ENCODE measurements around the gene TEKT1. TPM values are rescaled to one million over a fixed set of nuclear protein-coding genes. Genes with fewer than 3 reads are reported as not detected.
A peak's percentile ranks its signal among the peaks of the same experiment; 100 is the strongest.
"Not testable (repeated sequence)": the region's sequence is repeated elsewhere in the genome, so short reads cannot be mapped to it uniquely, and the experiment has no call there.

Gene TEKT1
- total RNA-seq, 1 donor from 2014 or later = not detected

DNA sequence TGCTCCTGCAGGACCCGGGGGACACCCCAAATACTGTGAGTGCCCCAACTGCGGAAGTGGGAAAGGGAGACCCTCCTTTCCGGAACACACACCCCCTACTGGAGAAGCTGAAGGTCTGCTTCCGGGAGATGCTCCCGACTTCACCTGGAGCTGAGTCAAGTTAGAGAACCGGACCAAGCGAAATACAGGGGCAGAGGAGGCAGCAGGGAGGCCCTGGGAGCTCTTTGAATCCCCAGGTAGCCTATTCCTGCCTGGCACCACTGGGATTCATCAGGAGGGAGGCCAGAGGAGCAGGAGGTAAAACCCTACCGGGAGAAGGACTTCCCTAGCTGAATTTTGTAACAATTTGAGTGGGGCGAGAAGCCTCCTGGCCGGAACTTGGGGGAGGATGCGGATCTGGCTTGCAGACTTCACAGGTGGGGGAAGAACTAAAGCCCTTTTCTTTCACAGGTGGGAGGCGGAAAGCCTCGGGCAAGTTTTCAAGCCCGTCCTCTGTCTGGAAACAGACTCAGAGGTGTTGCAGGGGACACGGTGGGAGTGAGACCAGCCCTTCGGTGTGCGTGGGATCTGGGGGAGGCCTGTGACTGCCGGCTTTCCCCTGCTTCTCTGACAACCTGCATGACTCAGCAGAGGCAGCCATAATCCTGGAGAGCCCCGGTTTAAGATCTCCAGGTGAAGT is 22.4 kb upstream of the TEKT1 start:
- H3K36me3 ChIP-seq = no peaks in the 10 kb centered on the region
- DNase-seq = no peak
- intact Hi-C loops (cut with DNase I) = no loop called here
- H3K9me3 ChIP-seq = no peaks in the 10 kb centered on the region
- H3K27ac ChIP-seq = no peak overlapping the region
- TF ChIP-seq, protein P1, sequence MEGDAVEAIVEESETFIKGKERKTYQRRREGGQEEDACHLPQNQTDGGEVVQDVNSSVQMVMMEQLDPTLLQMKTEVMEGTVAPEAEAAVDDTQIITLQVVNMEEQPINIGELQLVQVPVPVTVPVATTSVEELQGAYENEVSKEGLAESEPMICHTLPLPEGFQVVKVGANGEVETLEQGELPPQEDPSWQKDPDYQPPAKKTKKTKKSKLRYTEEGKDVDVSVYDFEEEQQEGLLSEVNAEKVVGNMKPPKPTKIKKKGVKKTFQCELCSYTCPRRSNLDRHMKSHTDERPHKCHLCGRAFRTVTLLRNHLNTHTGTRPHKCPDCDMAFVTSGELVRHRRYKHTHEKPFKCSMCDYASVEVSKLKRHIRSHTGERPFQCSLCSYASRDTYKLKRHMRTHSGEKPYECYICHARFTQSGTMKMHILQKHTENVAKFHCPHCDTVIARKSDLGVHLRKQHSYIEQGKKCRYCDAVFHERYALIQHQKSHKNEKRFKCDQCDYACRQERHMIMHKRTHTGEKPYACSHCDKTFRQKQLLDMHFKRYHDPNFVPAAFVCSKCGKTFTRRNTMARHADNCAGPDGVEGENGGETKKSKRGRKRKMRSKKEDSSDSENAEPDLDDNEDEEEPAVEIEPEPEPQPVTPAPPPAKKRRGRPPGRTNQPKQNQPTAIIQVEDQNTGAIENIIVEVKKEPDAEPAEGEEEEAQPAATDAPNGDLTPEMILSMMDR (IDR thresholded peaks at IDR 0.05) = peak; percentile 19
- ATAC-seq = peak; percentile 61
- no peaks in the 10 kb centered on the region for H3K27me3 ChIP-seq
- peak overlapping the region; percentile 17 for H3K4me3 ChIP-seq
- H3K4me1 ChIP-seq = no peaks in the 10 kb centered on the region

DNA sequence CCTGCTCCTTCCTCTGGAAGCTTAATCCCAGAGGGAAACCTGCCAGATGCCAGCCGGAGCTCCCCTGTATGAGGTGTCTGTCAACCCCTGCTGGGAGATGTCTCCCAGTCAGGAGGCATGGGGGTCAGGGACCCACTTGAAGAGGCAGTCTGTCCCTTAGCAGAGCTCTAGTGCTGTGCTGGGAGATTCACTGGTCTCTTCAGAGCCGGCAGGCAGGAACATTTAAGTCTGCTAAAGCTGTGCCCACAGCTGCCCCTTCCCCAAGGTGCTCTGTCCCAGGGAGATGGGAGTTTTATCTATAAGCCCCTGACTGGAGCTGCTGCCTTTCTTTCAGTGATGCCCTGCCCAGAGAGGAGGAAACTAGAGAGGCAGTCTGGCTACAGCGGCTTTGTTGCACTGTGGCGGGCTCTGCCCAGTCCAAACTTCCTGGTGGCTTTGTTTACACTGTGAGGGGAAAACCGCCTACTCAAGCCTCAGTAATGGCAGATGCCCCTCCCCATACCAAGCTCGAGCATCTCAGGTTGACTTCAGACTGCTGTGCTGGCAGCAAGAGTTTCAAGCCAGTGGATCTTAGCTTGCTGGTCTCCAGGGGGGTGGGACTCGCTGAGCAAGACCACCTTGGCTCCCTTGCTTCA is 17.1 kb upstream of the TEKT1 start:
- H3K9me3 ChIP-seq; H3K4me1 ChIP-seq; H3K4me3 ChIP-seq; H3K27ac ChIP-seq; H3K36me3 ChIP-seq; DNase-seq; H3K27me3 ChIP-seq; intact Hi-C loops (cut with DNase I); ATAC-seq: not testable (repeated sequence)

DNA sequence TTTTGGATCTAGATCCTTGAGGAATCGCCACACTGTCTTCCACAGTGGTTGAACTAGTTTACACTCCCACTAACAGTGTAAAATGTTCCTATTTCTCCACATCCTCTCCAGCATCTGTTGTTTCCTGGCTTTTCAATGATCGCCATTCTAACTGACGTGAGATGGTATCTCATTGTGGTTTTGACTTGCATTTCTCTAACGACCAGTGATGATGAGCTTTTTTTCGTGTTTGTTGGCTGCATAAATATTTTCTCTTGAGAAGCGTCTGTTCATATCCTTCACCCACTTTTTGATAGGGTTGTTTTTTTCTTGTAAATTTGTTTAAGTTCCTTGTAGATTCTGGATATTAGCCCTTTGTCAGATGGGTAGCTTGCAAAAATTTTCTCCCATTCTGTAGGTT is 14.6 kb upstream of the TEKT1 start:
- ATAC-seq; intact Hi-C loops (cut with DNase I); H3K9me3 ChIP-seq; H3K27ac ChIP-seq; H3K4me3 ChIP-seq; DNase-seq; H3K36me3 ChIP-seq; H3K4me1 ChIP-seq: not testable (repeated sequence)
- peaks cover 12% of the 10 kb centered on the region for H3K27me3 ChIP-seq

DNA sequence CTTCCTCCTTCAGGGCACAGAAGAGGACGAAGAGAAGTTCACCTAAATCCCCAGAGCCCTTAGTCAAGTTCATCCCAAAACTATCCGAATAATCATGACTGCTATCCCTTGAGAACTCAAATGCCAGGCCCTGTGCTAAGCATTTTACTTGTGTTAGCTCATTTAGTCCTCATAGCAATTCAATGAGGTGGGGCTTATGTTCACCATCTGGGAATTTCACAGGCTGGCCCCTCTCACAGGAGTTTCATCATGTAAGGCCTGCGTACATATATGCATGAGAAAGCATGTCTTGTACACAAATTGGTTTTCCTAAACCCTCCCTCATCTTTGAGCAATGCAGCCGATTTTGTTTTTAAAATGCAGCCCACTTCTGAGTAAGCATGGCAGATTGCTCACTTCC is 12.9 kb upstream of the TEKT1 start:
- H3K36me3 ChIP-seq; H3K9me3 ChIP-seq; DNase-seq; H3K4me3 ChIP-seq; H3K27ac ChIP-seq; intact Hi-C loops (cut with DNase I); ATAC-seq; H3K4me1 ChIP-seq: not testable (repeated sequence)
- H3K27me3 ChIP-seq = peaks cover 28% of the 10 kb centered on the region

DNA sequence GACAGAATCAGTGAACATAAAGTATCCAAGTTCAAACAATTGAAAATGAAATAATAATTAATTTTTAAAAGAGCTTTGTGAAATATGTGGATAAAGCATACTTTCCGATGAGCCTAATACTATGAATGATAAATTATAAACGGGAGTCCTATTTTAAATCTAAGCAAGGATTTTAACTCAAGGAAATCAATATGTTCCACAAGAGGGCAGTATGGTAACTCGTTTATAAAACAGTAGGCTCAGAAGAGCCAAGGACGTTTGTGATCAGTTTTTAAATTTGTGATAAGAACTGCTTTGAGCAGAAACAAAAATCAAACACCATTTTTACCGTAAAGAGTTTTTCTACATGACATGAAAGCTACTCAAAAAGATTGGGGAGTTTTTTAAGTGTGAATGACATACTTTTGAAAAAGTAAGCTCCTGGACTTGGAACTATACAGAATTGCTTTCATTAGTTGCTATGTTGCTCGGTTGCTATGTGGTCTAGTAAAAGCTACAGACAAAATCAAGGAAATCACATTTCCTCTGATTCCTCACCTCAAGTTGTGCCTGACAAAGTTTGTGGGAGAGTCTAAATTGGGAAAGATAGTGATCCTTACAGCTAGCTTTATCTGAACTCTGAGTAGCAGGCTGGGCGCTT is 11.8 kb upstream of the TEKT1 start:
- DNase-seq = no peak
- Histone ChIP-seq H3K36me3 (no peaks in the 10 kb centered on the region), H3K4me1 (no peaks in the 10 kb centered on the region), H3K27me3 (peaks cover 32% of the 10 kb centered on the region), H3K27ac (no peak overlapping the region), H3K9me3 (no peaks in the 10 kb centered on the region), H3K4me3 (no peak overlapping the region)
- intact Hi-C loops (cut with DNase I) = no loop called here
- ATAC-seq = no peak
- TF ChIP-seq, protein P1 (IDR thresholded peaks at IDR 0.05) = peak; percentile 66

DNA sequence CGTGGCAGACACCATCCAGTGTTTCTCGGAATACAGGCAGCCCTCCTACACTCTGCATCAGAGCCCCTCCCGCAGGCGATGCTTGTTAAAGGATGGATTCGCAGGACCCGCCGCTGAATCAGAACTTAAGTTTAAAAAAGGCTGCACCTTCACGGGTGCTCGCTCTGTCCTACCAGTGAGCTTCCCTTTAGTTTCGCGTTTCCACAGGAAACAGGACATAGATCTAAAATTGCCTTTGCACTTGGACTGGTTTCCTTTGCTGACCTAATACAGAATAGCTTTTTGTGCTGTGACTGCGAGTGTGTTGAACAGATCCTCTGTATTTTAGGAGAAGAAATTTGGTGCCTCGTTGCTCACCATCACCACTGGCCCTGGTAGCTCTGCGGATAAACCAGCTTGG is 10.2 kb upstream of the TEKT1 start:
- H3K27ac ChIP-seq; intact Hi-C loops (cut with DNase I): not testable (repeated sequence)
- H3K27me3 ChIP-seq = peaks cover 41% of the 10 kb centered on the region

DNA sequence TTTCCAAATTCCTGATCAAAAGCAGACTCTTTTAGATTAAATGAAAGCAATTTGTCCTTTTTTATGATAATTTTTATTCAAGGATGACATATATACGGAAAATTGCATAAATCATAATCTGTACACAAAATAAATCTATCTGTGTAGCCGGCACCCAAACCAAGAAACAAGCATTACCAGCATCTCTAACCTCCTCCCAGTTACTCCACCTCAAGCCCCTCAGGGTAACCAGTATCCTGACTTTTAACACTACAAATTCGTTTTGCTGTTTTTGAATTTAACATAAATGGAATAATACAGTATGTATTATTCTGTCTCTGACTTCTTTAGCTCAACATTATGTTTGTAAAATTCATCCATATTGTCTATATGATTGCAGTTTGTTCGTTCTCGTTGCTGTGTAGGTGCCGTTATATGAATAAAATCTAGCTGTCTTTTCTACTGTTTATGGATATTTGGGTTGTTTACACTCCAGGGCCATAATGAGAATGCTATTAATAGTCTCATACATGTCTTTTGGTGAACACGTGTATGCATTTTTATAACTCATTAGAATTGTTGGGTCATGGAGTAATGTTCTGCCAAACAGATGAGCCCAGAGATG is 1.0 kb downstream of the TEKT1 start:
- no peak overlapping the region for H3K4me3 ChIP-seq
- ATAC-seq = no peak
- H3K9me3 ChIP-seq = no peaks in the 10 kb centered on the region
- H3K36me3 ChIP-seq = no peaks in the 10 kb centered on the region
- TF ChIP-seq, protein P1 (IDR thresholded peaks at IDR 0.05) = no peak
- intact Hi-C loops (cut with DNase I) = no loop called here
- peaks cover 52% of the 10 kb centered on the region for H3K27me3 ChIP-seq
- H3K27ac ChIP-seq = no peak overlapping the region
- no peak for DNase-seq
- peaks cover 8% of the 10 kb centered on the region for H3K4me1 ChIP-seq

More for the DNA sequence above, 10.2 kb upstream of the TEKT1 start:
- not testable (repeated sequence) for H3K4me3 ChIP-seq, H3K9me3 ChIP-seq, H3K36me3 ChIP-seq, ATAC-seq, DNase-seq, H3K4me1 ChIP-seq

Data from upper lobe of right lung (tissue), 1 donor.